Measurements from ENCODE around the gene PCYT2. TPM values are rescaled to one million over a fixed set of nuclear protein-coding genes. Genes with fewer than 3 reads are reported as not detected.

The PCYT2 gene
- total and polyA plus RNA-seq, 9 of the 15 experiments (the other 6 are each of a cell fraction or from before 2014, with no cell fraction given), result 0.92 to 134 (median 82.5) TPM

- TF ChIP-seq FIP1L1 (IDR thresholded peaks at IDR 0.05; ENCODE audit: low read depth, low read length, poor library complexity, severe bottlenecking), result peak; percentile 47
- TF ChIP-seq, protein P1, sequence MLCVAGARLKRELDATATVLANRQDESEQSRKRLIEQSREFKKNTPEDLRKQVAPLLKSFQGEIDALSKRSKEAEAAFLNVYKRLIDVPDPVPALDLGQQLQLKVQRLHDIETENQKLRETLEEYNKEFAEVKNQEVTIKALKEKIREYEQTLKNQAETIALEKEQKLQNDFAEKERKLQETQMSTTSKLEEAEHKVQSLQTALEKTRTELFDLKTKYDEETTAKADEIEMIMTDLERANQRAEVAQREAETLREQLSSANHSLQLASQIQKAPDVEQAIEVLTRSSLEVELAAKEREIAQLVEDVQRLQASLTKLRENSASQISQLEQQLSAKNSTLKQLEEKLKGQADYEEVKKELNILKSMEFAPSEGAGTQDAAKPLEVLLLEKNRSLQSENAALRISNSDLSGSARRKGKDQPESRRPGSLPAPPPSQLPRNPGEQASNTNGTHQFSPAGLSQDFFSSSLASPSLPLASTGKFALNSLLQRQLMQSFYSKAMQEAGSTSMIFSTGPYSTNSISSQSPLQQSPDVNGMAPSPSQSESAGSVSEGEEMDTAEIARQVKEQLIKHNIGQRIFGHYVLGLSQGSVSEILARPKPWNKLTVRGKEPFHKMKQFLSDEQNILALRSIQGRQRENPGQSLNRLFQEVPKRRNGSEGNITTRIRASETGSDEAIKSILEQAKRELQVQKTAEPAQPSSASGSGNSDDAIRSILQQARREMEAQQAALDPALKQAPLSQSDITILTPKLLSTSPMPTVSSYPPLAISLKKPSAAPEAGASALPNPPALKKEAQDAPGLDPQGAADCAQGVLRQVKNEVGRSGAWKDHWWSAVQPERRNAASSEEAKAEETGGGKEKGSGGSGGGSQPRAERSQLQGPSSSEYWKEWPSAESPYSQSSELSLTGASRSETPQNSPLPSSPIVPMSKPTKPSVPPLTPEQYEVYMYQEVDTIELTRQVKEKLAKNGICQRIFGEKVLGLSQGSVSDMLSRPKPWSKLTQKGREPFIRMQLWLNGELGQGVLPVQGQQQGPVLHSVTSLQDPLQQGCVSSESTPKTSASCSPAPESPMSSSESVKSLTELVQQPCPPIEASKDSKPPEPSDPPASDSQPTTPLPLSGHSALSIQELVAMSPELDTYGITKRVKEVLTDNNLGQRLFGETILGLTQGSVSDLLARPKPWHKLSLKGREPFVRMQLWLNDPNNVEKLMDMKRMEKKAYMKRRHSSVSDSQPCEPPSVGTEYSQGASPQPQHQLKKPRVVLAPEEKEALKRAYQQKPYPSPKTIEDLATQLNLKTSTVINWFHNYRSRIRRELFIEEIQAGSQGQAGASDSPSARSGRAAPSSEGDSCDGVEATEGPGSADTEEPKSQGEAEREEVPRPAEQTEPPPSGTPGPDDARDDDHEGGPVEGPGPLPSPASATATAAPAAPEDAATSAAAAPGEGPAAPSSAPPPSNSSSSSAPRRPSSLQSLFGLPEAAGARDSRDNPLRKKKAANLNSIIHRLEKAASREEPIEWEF (CRISPR knock-in tag; IDR thresholded peaks at IDR 0.05), result peak; percentile 56; the same call in 1 of the 2 replicates
- no peak for TF ChIP-seq TAF9B (IDR thresholded peaks at IDR 0.05; ENCODE audit: partially characterized antibody)
Measured at GRCh38 chr17:81922566-81923301, 11.5 kb upstream of the PCYT2 start (continued).
